Measurements from ENCODE around the gene ALDH16A1.
"Not testable (repeated sequence)": the region's sequence is repeated elsewhere in the genome, so short reads cannot be mapped to it uniquely, and the experiment has no call there.

The ALDH16A1 gene

DNA sequence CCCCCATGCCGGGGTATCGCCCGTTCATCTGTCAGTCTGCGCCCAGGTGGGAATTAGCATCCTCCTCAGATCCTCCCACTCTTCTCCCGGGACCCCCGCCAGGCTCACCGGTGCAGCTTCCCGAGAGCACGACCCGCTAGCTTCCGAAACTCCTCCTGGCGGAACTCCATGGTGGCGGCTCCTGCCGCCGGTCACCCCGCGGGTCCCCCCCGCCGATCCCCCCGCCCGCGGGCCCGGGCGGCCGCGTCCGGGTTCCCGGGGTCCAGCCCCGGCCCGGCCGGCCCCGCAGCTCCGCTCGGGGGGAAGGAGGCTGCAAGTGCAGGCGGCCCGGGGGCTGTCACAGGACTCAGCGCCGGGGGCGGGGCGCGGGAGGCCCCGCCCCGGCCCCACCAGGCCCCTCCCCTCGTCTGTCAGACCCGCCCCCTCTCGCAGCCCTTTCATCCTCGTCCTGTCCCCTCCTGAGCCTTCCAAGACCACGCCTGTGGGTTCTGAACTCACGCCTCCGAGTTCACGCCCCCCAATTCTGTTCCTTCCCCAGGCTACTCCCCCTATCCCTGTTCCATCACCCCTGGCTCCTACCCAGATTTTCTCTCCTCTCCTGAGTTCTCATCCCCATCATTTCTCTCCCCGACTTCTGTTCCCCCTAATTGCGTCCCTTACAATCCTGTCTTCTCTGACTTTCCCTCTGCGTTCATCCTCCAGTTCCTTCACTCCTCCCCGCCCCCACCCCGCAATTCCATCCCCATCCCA lies 11.6 kb upstream of the ALDH16A1 start, which contains the start of gene SLC17A7:
Gene SLC17A7, minus strand, starts transcription at position 318 of the 750 bp plus-strand sequence. Its CDS starts 148 bp downstream, at position 170.
- TF ChIP-seq, protein P1, sequence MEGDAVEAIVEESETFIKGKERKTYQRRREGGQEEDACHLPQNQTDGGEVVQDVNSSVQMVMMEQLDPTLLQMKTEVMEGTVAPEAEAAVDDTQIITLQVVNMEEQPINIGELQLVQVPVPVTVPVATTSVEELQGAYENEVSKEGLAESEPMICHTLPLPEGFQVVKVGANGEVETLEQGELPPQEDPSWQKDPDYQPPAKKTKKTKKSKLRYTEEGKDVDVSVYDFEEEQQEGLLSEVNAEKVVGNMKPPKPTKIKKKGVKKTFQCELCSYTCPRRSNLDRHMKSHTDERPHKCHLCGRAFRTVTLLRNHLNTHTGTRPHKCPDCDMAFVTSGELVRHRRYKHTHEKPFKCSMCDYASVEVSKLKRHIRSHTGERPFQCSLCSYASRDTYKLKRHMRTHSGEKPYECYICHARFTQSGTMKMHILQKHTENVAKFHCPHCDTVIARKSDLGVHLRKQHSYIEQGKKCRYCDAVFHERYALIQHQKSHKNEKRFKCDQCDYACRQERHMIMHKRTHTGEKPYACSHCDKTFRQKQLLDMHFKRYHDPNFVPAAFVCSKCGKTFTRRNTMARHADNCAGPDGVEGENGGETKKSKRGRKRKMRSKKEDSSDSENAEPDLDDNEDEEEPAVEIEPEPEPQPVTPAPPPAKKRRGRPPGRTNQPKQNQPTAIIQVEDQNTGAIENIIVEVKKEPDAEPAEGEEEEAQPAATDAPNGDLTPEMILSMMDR (IDR thresholded peaks at IDR 0.05; ENCODE audit: insufficient read depth, low read depth, low read length, missing control alignments) = no peak
- no peak within 1 kb of the TSS for H3K4me3 ChIP-seq (ENCODE audit: low read length)
- DNase-seq (ENCODE audit: low read depth) = no peak

DNA sequence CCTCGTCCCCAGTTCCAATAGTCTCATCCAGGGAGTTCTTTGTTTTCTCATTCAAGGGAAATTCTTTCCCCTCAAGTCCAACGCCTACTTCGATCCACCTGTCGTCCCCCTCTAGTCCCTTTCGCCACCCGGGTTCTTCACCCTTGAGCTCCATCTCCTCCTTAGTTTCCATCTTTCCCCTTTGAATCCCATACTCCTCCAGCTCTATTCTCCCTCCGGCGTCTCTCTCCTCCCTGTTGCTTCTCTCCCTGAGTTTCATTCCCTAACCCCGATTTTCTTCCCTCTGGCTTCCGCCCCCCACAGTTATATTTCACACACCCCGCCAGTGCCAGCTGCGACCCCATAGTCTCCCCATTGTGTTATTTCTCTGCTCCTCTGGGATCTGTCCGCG lies 11.1 kb upstream of the ALDH16A1 start:
- no peak overlapping the region for H3K4me3 ChIP-seq (ENCODE audit: low read length)

DNA sequence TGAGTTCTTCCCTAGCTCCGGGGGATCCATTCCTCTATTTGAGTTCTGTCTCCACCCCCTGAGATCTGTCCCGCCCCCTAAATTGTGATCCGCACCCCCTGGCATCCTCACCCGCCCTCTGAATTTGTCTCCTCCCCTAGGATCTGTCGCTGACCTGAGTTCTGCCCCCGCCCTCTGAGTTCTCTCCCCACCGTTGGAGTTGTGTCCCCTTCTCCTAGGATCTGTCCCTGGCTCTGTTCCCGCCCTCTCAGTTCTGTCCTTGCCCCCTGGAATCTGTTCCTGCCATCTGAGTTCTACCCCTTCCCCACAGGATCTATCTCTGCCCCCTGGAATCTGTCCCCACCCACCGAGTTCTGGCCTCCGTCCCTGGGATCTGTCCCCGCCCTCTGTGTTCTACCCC lies 10.7 kb upstream of the ALDH16A1 start:
- TF ChIP-seq, protein P1 (IDR thresholded peaks at IDR 0.05; ENCODE audit: insufficient read depth, low read depth, low read length, missing control alignments) = no peak
- peak overlapping the region; percentile 71 for H3K4me3 ChIP-seq (ENCODE audit: low read length)
- no peak for DNase-seq (ENCODE audit: low read depth)

More for the DNA sequence above, 11.1 kb upstream of the ALDH16A1 start:
- TF ChIP-seq, protein P1 (IDR thresholded peaks at IDR 0.05; ENCODE audit: insufficient read depth, low read depth, low read length, missing control alignments) = no peak
- no peak for DNase-seq (ENCODE audit: low read depth)

DNA sequence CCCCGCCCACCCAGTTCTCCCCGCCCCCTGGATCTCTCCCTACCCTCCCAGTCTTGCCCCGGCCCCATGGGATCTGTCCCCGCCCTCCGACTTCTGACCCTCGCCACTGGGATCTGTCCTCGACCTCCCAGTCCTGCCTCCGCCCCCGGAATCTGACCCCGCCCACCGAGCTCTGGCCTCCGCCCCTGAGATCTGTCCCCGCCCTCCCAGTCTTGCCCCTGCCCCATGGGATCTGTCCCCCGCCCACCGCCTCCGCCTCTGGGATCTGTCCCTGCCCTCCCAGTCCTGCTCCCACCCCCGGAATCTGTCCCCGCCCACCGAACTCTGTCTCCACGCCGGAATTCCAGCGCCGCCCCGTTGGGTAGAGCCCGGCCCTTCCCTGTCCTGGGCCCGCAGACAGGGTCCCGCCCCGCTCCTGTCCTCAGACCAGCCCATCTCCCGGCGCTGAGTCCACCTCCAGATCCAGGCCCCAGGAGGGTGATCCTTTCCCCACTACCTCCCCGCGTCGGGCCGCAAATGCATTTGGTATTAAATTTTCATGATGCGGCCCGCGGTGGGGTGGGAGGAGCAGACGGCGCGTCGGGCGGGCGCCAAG lies 10.2 kb upstream of the ALDH16A1 start:
- TF ChIP-seq, protein P1 (IDR thresholded peaks at IDR 0.05; ENCODE audit: insufficient read depth, low read depth, low read length, missing control alignments) = no peak
- DNase-seq (ENCODE audit: low read depth) = peak; percentile 95
- H3K4me3 ChIP-seq (ENCODE audit: low read length) = peak overlapping the region; percentile 71

DNA sequence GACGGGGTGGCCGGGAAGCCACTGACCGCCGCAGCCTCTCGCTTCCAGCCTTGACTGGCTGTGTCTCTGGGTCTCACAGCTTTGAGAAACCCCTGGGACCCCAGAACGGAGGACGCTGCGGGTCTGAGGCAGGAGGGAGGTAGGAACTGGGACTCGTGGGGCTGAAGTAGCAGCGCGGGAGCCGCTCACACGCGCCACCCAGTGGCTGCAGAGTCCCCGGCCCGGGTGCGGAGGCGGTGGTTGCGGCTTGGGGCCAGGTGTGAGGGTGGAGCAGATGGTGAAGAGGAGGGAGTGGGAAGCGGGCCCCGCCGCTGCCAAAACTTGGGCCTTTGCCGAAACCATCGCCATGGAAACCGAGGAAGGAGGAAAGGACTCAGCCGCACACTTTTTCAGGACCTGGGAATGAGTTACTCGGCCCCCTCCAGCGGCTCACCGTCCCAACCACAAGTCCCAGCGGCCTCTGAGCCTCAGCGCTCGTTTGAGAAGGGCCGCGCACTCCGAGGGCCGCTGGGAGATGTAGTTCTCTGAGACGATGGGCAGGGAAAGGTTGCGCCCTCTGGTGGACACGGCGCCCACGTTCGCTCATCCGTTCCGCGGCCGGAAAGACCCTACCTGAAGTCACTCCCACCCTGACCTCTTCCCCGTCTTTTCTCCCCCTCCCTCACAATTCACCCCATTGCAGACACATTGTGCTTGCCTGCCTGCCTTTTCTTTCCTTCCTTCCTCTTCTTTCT lies 9.5 kb upstream of the ALDH16A1 start:
- TF ChIP-seq, protein P1 (IDR thresholded peaks at IDR 0.05; ENCODE audit: insufficient read depth, low read depth, low read length, missing control alignments) = peak; percentile 72
- peak; percentile 94 for DNase-seq (ENCODE audit: low read depth)
- H3K4me3 ChIP-seq (ENCODE audit: low read length) = peak overlapping the region; percentile 71

DNA sequence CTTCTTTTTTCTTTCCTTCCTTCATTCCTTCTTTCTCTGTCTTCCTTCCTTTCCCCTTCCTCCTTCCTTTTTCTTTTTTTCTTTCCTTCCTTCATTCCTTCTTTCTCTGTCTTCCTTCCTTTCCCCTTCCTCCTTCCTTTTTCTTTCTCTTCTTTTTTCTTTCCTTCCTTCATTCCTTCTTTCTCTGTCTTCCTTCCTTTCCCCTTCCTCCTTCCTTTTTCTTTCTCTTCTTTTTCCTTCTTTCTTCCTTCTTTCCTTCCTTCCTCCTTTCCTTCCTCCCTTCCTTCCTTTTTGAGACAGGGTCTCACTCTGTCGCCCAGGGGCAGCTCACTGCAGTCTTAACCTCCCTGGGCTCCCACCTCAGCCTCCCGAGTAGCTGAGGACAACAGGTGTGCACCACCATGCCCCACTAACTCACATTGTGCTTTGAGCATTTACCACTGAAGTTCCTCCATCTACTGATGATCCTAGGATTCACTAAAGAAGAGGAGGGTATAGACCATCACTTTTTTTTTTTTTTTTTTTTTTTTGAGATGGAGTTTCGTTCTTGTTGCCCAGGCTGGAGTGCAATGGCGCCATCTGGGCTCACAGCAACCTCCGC lies 8.8 kb upstream of the ALDH16A1 start:
- H3K4me3 ChIP-seq (ENCODE audit: low read length); DNase-seq (ENCODE audit: low read depth): not testable (repeated sequence)

DNA sequence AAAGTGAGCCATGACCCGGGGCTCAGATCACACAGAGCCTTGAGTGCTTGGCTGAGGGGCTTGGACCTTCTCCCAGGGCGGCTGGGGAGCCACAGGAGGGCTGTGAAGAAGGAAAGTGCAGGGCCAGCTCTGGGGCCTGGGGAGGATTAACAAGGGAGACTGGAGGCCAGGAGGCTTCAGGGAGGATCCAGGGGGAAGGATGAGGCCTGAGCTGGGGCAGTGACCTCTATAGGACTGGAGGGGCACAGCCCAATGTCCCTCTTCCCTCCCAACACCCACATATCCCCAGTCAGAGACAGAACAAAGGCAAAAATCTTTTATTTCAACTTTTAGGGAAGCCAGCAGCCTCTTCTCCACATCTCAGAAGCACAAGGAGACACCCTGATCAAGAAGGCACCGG lies 7.0 kb upstream of the ALDH16A1 start:
- no peak overlapping the region for H3K4me3 ChIP-seq (ENCODE audit: low read length)
- TF ChIP-seq, protein P1 (IDR thresholded peaks at IDR 0.05; ENCODE audit: insufficient read depth, low read depth, low read length, missing control alignments) = no peak
- DNase-seq (ENCODE audit: low read depth) = no peak
